Stimulated activated memory B cell treated with anti-CD40 and anti-IgM and Interleukin-4, amounts not matched to agents 10 μg/mL and 1 μg/mL and 100 μg/mL, for 72 hours (primary cell): ENCODE measurements around the gene FYB2.

ENCODE experiments used
- ATAC-seq: fragments of 150-1000 bp; cut with Tn5 transposase; 2 replicates; pipeline ENCODE4 v1.10.0; 2021
- H3K27ac Mint-ChIP-seq: one replicate; pipeline ENCODE4 v1.8.0; 2022; ENCODE audit warnings: mild to moderate bottlenecking, mixed read lengths
- H3K27me3 Mint-ChIP-seq: one replicate; pipeline ENCODE4 v1.8.0; 2022; ENCODE audit warnings: mixed read lengths
- H3K36me3 Mint-ChIP-seq: one replicate; pipeline ENCODE4 v1.8.0; 2022; ENCODE audit warnings: mixed read lengths
- H3K4me1 Mint-ChIP-seq: one replicate; pipeline ENCODE4 v1.8.0; 2022; ENCODE audit warnings: mixed read lengths
- H3K4me3 Mint-ChIP-seq: one replicate; pipeline ENCODE4 v1.8.0; 2022; ENCODE audit warnings: mild to moderate bottlenecking, moderate library complexity, mixed read lengths
- H3K9me3 Mint-ChIP-seq: one replicate; pipeline ENCODE4 v1.8.0; 2022; ENCODE audit warnings: mixed read lengths

Gene FYB2, protein sequence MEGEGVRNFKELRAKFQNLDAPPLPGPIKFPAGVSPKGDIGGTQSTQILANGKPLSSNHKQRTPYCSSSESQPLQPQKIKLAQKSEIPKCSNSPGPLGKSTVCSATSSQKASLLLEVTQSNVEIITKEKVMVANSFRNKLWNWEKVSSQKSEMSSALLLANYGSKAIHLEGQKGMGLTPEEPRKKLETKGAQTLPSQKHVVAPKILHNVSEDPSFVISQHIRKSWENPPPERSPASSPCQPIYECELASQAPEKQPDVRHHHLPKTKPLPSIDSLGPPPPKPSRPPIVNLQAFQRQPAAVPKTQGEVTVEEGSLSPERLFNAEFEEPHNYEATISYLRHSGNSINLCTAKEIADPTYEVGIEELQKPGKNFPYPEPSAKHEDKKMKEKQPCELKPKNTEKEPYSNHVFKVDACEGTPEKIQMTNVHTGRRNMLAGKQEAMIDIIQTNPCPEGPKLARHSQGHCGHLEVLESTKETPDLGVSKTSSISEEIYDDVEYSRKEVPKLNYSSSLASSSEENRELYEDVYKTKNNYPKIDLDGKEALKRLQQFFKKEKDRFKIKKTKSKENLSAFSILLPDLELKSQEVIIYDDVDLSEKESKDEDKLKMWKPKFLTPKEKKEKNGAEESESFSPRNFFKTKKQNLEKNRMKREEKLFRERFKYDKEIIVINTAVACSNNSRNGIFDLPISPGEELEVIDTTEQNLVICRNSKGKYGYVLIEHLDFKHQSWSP

DNA sequence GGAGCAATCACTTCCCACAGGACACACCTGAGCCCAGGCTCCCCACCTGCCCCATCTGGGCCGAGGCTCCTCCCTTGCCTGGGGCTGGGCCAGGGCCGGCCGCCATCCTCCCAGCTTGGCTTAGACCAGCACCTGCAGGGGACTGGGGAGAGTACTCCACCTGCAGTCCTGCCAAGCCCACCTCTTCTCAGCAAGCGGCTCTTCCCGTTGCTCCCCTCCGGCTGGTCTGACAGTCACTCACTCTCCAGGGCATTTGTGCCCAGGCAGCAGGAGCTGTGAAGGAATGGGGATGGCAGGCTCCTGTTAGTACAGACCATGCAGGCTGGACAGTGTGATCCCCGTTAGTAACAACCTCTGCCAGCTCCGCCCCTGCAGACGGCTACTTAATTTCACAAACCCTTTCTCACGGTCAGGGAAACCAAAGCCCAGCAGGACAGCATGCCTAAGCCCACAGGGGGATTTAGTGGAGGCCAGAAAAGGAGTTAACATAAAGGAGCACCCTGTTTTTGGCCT, at the start of gene FYB2:
Gene FYB2, minus strand, starts transcription at position 18 of the 513 bp plus-strand sequence. CDS start 114 bp downstream, outside the sequence.
- no peak within 1 kb of the TSS for H3K4me3 Mint-ChIP-seq
- H3K27me3 Mint-ChIP-seq = peaks cover 49% of the 10 kb centered on the region
- H3K36me3 Mint-ChIP-seq = peaks cover 5% of the 10 kb centered on the region
- H3K27ac Mint-ChIP-seq = no peak within 1 kb of the TSS
- peaks cover 9% of the 10 kb centered on the region for H3K4me1 Mint-ChIP-seq
- H3K9me3 Mint-ChIP-seq = peaks cover 5% of the 10 kb centered on the region
- ATAC-seq = no peak

DNA sequence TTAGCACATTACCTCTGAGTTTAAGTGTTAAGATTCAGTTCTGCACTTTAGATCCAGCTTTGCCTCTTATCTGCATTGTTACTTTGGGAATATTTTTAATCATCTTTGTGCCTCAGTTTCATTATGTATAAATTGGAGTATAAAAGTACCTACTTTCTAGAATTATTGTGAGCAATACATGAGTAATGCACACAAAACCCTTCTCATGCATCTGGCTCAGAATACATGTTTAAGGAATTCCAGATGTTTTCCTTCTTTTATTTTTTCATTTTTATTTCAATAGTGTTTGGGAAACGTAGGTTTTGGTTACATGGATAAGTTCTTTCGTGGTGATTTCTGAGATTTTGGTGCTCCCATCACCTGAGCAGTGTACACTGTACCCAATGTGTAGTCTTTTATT, 49.6 kb upstream of the FYB2 start:
- Mint-ChIP-seq H3K4me1 (no peaks in the 10 kb centered on the region), H3K4me3 (no peak overlapping the region), H3K27me3 (peaks cover 9% of the 10 kb centered on the region), H3K9me3 (no peaks in the 10 kb centered on the region), H3K27ac (no peak overlapping the region), H3K36me3 (no peaks in the 10 kb centered on the region)
- no peak for ATAC-seq

DNA sequence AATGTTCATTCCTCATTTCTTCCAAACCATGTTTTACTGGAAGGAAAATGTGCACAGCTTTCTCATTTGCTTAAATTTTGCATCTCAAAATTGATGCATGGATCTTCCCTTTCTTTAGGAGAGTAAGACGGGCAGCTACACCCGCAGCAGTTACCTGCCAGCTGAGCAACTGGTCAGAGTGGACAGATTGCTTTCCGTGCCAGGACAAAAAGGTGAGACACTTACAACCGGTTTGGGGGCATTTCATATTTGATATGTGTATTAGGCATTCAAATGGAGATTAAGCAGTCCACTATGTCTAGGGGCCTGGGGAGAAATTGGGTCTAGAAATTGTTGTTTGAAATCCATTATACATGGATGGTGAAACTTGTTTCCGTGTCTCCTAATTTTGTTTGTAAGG, 48.3 kb upstream of the FYB2 start:
- ATAC-seq = no peak
- no peaks in the 10 kb centered on the region for H3K4me1 Mint-ChIP-seq
- H3K27me3 Mint-ChIP-seq = peaks cover 9% of the 10 kb centered on the region
- H3K36me3 Mint-ChIP-seq = no peaks in the 10 kb centered on the region
- H3K4me3 Mint-ChIP-seq = no peak overlapping the region
- H3K9me3 Mint-ChIP-seq = no peaks in the 10 kb centered on the region
- no peak overlapping the region for H3K27ac Mint-ChIP-seq

DNA sequence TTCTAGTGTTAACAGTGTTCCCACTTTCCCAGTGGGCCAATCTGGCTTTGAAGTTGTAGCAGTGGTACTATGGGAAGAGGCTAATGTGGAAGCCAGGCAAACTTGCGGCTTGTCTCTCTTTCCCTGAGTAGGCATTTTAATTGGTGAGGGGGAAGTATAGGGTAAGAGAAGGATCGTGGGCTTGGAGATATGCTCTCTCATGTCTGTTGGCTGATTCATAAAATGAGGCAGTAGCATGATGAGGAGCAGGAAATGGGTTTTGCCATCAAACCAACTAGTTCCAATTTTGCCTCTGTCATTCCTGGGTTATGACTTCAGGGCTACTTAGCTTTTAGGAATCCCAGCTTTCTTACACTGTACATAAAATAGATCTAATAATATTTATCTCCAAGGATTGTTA, 47.5 kb upstream of the FYB2 start:
- ATAC-seq = no peak
- no peak overlapping the region for H3K4me3 Mint-ChIP-seq

DNA sequence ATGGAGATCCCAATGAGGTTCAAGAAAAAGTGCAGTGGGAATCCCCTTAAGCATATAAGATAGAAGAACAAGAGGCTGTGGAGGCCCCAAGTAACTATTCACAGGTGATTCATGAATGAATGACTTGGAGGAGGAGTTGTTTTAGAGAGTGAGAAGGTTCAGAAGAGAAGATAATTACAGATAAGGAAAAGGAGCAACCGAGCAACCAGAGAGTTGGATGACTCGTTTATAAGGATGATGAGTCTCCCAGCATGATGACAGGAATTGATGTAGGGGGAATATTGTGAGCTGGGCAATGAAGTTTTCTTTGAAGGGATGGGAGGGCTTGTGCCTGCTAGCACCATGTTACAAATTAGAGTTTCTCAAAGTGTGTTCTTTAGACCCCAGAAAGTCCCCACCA, 45.2 kb upstream of the FYB2 start:
- Mint-ChIP-seq H3K4me1 (no peaks in the 10 kb centered on the region), H3K9me3 (peaks cover 4% of the 10 kb centered on the region), H3K36me3 (no peaks in the 10 kb centered on the region), H3K27me3 (no peaks in the 10 kb centered on the region), H3K27ac (no peak overlapping the region), H3K4me3 (no peak overlapping the region)
- no peak for ATAC-seq

More for the DNA sequence above, 47.5 kb upstream of the FYB2 start:
- H3K9me3 Mint-ChIP-seq = no peaks in the 10 kb centered on the region
- H3K27me3 Mint-ChIP-seq = peaks cover 9% of the 10 kb centered on the region
- no peaks in the 10 kb centered on the region for H3K36me3 Mint-ChIP-seq
- no peaks in the 10 kb centered on the region for H3K4me1 Mint-ChIP-seq
- H3K27ac Mint-ChIP-seq = no peak overlapping the region

DNA sequence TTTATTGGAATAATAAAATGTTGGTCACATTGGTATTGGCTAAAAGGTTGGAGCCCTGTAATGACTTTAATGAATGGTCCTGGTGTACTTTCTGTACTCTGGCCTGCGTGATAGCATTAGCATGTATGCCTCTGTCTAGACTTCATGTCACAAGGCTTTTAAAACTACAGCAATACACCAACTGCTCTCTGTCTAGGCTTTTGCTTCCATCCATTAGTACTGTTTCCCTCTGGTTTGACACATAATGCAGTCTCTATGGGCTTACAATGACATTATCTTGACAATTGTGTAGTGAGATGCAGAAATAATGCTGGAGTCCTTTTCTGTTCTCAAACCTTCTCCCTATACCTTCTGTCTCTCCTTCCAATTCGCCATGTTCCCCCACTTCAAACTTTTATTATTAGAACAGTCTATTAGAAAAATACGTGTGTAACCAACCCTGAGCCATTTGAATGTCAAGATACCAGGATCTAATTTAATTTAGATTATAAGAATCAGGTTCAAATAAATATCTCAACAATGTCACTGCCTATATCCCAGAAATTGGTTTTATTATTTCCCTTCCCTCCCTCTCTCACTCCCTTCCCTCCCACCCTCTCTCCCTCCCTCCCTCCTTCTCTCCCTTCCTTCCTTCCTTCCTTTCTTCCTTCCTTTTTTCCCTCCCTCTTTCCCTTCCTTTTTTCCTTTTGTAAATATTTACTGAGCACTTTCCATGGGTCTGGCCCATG, 44.2 kb upstream of the FYB2 start:
- H3K4me1 Mint-ChIP-seq = no peaks in the 10 kb centered on the region
- H3K27me3 Mint-ChIP-seq = no peaks in the 10 kb centered on the region
- no peak overlapping the region for H3K4me3 Mint-ChIP-seq
- ATAC-seq = no peak
- H3K9me3 Mint-ChIP-seq = peaks cover 4% of the 10 kb centered on the region
- no peak overlapping the region for H3K27ac Mint-ChIP-seq
- no peaks in the 10 kb centered on the region for H3K36me3 Mint-ChIP-seq

DNA sequence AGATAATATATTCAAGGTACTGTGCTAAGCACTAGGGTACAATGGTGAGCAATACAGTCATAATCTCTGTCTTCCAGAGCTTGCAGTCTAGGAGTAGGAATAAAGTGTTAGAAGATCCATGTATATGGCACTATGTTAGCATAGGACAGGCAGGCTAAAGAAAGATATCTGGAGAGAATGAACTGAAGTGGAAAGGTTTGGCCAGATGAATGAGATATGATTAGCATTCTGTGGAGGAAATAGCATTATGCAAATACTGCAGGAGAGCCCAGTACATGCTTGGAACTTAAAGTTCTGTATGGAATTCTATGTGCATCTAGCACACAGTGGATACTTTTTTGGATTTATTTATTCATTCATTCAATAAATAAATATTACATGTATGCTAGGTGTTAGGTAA, 40.1 kb upstream of the FYB2 start:
- Mint-ChIP-seq H3K4me1 (no peaks in the 10 kb centered on the region), H3K4me3 (no peak overlapping the region), H3K9me3 (peaks cover 4% of the 10 kb centered on the region), H3K27ac (no peak overlapping the region), H3K36me3 (no peaks in the 10 kb centered on the region), H3K27me3 (peaks cover 8% of the 10 kb centered on the region)
- ATAC-seq = no peak

DNA sequence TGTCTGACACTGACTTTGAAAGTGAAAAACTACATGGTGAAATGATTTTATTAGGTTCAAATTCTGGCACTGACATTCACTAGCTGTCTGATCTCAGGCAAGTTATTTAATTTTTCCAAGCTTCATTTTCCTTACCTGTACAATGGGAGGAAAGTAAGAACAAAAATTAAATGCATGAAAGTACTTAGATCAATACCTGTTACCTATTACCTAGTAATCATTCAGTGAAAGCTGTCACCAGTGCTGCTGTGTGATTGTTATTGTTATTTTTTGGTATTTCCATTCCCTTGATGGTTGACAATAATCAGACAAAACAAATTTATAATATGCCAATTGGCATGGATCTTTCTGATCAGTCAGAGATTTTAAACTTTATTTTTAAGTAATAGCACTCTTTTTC, 37.0 kb upstream of the FYB2 start:
- no peak overlapping the region for H3K4me3 Mint-ChIP-seq
- no peak overlapping the region for H3K27ac Mint-ChIP-seq
- H3K27me3 Mint-ChIP-seq = peaks cover 8% of the 10 kb centered on the region
- H3K36me3 Mint-ChIP-seq = no peaks in the 10 kb centered on the region
- no peak for ATAC-seq
- peaks cover 4% of the 10 kb centered on the region for H3K9me3 Mint-ChIP-seq
- no peaks in the 10 kb centered on the region for H3K4me1 Mint-ChIP-seq

DNA sequence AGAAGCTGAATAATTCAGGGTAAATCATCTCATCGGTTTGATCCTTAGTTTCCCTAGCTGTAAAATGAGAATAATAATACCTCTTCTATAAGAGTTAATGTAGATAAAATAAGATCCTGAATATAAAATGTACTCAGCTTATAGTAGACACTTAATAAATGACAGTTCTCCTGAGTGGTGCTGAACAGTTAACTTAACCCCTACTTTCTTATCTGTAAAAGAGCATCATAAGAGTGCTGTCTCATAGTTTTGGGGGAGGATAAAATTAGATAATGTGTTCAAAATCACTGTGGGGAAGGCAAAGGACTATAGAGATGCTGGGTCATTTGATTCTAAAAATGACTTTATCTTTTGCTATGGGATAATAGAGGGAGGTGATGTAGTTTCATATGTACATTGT, 36.0 kb upstream of the FYB2 start:
- ATAC-seq = no peak
- H3K4me1 Mint-ChIP-seq = no peaks in the 10 kb centered on the region
- H3K9me3 Mint-ChIP-seq = no peaks in the 10 kb centered on the region

DNA sequence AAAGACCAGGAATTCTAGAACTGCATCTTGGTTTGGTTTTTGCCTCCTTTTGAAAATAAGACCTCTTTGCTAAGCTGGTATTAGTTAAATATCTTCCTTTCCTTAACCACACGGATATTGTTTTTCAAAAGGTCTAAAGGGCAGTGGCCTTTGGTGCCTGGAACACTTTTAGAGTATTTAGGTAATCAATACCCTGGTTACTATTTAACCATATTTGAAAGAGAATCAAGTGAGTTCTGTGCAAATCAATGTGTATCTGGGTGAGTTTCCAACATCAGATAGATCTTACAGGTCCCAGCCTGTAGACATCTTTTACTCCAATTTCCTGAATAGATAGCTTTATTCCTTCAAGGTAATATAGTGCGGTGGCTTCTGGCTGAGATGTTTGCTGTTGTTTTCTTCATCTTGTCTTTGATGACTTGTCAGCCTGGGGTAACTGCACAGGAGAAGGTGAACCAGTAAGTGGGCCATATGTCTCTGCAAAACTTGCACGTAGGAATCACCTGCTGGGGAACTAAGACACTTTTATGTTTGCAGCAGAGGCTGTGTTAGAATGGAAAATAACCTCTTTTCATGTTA, 35.4 kb upstream of the FYB2 start, which contains the start of gene C8A:
Gene C8A, plus strand, starts transcription at position 277 of the 579 bp plus-strand sequence. Its CDS starts 105 bp downstream, at position 382.
- Mint-ChIP-seq H3K27ac (no peak within 1 kb of the TSS), H3K9me3 (no peaks in the 10 kb centered on the region), H3K27me3 (peaks cover 8% of the 10 kb centered on the region), H3K36me3 (no peaks in the 10 kb centered on the region), H3K4me1 (no peaks in the 10 kb centered on the region), H3K4me3 (no peak within 1 kb of the TSS)
- ATAC-seq = no peak

More for the DNA sequence above, 36.0 kb upstream of the FYB2 start:
- Mint-ChIP-seq H3K4me3 (no peak overlapping the region), H3K27me3 (peaks cover 8% of the 10 kb centered on the region), H3K36me3 (no peaks in the 10 kb centered on the region), H3K27ac (no peak overlapping the region)

DNA sequence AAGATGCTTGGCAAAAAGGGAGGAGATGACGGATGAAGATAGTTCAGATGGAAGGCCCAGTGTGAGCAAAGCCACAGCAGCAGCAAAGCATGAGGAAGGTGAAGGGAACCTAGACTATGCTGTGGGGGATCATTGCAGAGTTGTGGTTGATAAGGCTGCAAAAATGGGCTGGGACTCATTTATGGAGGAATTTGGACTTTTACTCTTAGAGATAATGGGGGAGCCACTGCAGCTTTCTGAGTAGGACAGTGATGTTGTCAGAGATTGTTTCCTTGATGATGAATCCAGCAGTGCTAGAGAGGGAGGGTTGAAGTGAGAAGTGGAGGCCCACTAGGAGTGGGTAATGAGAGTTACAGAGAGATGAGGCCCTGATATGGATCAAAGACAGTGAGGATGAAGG, 33.3 kb upstream of the FYB2 start:
- no peak overlapping the region for H3K4me3 Mint-ChIP-seq
- no peak overlapping the region for H3K27ac Mint-ChIP-seq
- H3K4me1 Mint-ChIP-seq = no peaks in the 10 kb centered on the region
- peaks cover under 1% of the 10 kb centered on the region for H3K27me3 Mint-ChIP-seq
- no peaks in the 10 kb centered on the region for H3K36me3 Mint-ChIP-seq
- ATAC-seq = no peak
- no peaks in the 10 kb centered on the region for H3K9me3 Mint-ChIP-seq

DNA sequence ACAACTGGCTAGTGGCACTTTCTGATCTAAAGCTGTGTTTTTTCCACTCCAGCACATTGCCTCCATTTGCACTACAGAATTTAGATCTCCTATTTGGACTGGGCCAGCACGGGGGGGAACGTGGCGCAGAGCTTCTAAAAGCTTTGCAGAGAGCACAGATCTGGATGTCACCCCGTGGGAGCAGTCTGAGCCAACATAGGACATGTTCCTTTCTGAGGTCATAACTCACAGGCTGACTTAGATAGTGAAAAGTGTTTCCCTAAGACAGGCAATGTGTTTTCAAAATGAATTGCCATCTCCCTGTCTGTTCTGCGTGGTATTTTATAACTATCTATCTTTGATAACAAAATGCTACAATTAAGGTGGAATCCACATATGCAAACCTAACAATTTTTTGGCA, 31.7 kb upstream of the FYB2 start:
- H3K36me3 Mint-ChIP-seq = no peaks in the 10 kb centered on the region
- no peaks in the 10 kb centered on the region for H3K9me3 Mint-ChIP-seq
- H3K4me3 Mint-ChIP-seq = no peak overlapping the region
- no peak overlapping the region for H3K27ac Mint-ChIP-seq
- peaks cover 4% of the 10 kb centered on the region for H3K27me3 Mint-ChIP-seq
- no peak for ATAC-seq
- no peaks in the 10 kb centered on the region for H3K4me1 Mint-ChIP-seq

DNA sequence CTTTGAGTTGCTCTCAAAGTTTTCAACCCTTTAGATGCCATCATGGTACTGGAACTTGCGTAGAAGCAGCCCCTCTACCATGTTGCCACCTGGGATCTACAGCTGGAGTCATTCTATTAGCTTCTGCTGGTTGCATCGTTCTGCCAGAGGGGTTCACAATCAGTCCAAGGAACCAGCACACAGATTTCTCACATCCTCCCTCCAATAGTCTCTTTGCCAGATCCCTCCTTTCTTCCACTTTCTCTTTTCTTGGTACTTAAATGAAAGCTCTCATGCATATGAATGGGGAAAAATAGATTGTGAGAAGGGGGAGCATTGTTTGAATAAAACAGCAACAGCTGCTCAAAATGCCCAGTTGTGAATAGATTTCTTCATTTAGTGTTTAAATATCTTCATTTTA, 31.2 kb upstream of the FYB2 start:
- ATAC-seq = no peak
- Mint-ChIP-seq H3K9me3 (no peaks in the 10 kb centered on the region), H3K27ac (no peak overlapping the region), H3K27me3 (peaks cover 9% of the 10 kb centered on the region), H3K4me3 (no peak overlapping the region), H3K36me3 (no peaks in the 10 kb centered on the region), H3K4me1 (no peaks in the 10 kb centered on the region)

DNA sequence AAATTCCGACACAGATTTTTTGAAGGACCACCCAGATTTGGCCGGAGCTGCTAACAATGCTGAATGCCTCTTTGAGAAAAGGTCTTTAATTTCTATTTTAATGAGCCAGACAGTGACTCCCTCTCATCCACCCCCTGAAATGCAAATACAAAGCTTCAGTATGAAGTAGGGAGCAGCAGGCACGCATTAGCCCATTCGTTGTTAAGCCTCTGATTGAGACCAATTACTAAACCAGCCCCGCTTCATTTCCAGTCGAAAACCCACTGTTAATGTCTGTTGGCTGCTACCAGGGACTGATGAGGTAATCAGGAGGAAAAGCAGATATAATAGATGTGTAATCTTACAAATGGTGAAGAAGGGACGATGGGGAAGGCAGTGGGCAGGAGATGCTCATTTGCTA, 30.5 kb upstream of the FYB2 start:
- no peak overlapping the region for H3K27ac Mint-ChIP-seq
- H3K4me3 Mint-ChIP-seq = no peak overlapping the region
- no peaks in the 10 kb centered on the region for H3K4me1 Mint-ChIP-seq
- no peak for ATAC-seq
- no peaks in the 10 kb centered on the region for H3K36me3 Mint-ChIP-seq
- H3K27me3 Mint-ChIP-seq = peaks cover 9% of the 10 kb centered on the region
- no peaks in the 10 kb centered on the region for H3K9me3 Mint-ChIP-seq

DNA sequence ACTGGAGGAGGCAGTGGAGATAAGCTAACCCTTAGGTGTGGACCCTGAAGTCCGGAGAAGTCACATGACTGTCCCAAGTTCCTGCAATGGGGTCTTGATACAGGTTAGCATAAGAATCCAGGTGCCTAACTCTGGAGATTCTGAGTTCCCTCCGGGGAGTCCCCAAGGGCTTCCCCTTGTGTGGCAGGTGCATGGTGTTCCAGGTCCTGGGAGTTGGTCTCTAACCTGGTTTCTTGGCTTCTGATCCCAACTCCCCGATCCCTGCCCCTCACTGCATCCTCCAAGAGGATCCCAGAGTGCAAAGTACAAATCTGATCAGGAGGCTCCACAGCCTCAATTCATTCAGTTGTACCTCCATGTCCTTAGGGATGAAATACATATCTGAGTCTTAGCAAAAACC, 26.1 kb upstream of the FYB2 start:
- Mint-ChIP-seq H3K4me1 (no peaks in the 10 kb centered on the region), H3K4me3 (no peak overlapping the region), H3K36me3 (no peaks in the 10 kb centered on the region), H3K27ac (no peak overlapping the region), H3K27me3 (peaks cover 9% of the 10 kb centered on the region), H3K9me3 (no peaks in the 10 kb centered on the region)
- no peak for ATAC-seq
